Loucy (cell line): ENCODE data around the gene PPM1G.
A peak's percentile ranks its signal among the peaks of the same experiment; 100 is the strongest.

Source experiments
- H2AFZ ChIP-seq: fragments of 200-600 bp; sonication (generic); 2 replicates; pipeline ENCODE4 v1.6.0; 2016; ENCODE audit warnings: antibody characterized with exemption, mild to moderate bottlenecking, low read length, moderate library complexity
- H3F3A ChIP-seq: fragments of 200-600 bp; 2 replicates; pipeline ENCODE4 v1.6.0; 2016; ENCODE audit warnings: antibody characterized with exemption, low read depth, mild to moderate bottlenecking
- H3K27me3 ChIP-seq: fragments of 200-600 bp; sonication (generic); 2 replicates; pipeline ENCODE4 v1.6.1; 2014; ENCODE audit warnings: low read length, mild to moderate bottlenecking; ENCODE audit not compliant: insufficient read depth, poor library complexity, severe bottlenecking
- H3K36me3 ChIP-seq: fragments of 200-600 bp; sonication (generic); 2 replicates; pipeline ENCODE4 v1.6.1; 2016; ENCODE audit warnings: low read length; ENCODE audit not compliant: insufficient read depth
- H3K4me1 ChIP-seq: fragments of 200-600 bp; sonication (generic); 2 replicates; pipeline ENCODE4 v1.5.1; 2014; ENCODE audit warnings: low read length, mild to moderate bottlenecking; ENCODE audit not compliant: insufficient read depth, poor library complexity, severe bottlenecking
- H3K4me2 ChIP-seq: fragments of 200-600 bp; sonication (generic); 2 replicates; pipeline ENCODE4 v1.6.0; 2014; ENCODE audit warnings: antibody characterized with exemption, low read length, low read depth, mild to moderate bottlenecking; ENCODE audit not compliant: poor library complexity, severe bottlenecking
- H3K4me3 ChIP-seq: fragments of 200-600 bp; sonication (generic); 2 replicates; pipeline ENCODE4 v1.5.1; 2014; ENCODE audit warnings: low read length, mild to moderate bottlenecking, mixed read lengths; ENCODE audit not compliant: poor library complexity, severe bottlenecking
- H3K79me2 ChIP-seq: fragments of 200-600 bp; sonication (generic); 2 replicates; pipeline ENCODE4 v1.6.1; 2014; ENCODE audit warnings: low read length; ENCODE audit not compliant: insufficient read depth
- H3K9ac ChIP-seq: fragments of 200-600 bp; sonication (generic); 2 replicates; pipeline ENCODE4 v1.6.0; 2014; ENCODE audit warnings: mild to moderate bottlenecking, low read depth, low read length, moderate library complexity; ENCODE audit not compliant: poor library complexity, severe bottlenecking
- H3K9me2 ChIP-seq: fragments of 200-600 bp; sonication (generic); replicated peaks from 2 replicates; pipeline ENCODE4 v1.6.1; 2016; ENCODE audit warnings: low read depth, low read length, mixed read lengths
- H3K9me3 ChIP-seq: fragments of 200-600 bp; sonication (generic); 2 replicates; pipeline ENCODE4 v1.6.1; 2014; ENCODE audit warnings: mild to moderate bottlenecking, antibody characterized with exemption, low read length, low read depth; ENCODE audit not compliant: insufficient read depth
- H4K20me1 ChIP-seq: fragments of 200-600 bp; sonication (generic); 2 replicates; pipeline ENCODE4 v1.6.0; 2014; ENCODE audit warnings: antibody characterized with exemption, low read length, mild to moderate bottlenecking; ENCODE audit not compliant: insufficient read depth, poor library complexity, severe bottlenecking
- CTCF ChIP-seq: fragments of 200-600 bp; sonication (generic); conservative IDR thresholded peaks from 2 replicates; pipeline ENCODE4 v1.5.1; 2014; ENCODE audit warnings: mild to moderate bottlenecking, antibody characterized with exemption, low read length
- EZH2phosphoT487 ChIP-seq: fragments of 200-600 bp; IDR thresholded peaks from 2 replicates; pipeline ENCODE4 v1.6.1; 2018; ENCODE audit warnings: antibody characterized with exemption, mild to moderate bottlenecking, moderate library complexity, borderline replicate concordance

PPM1G gene

GRCh38 chr2:27407798-27408491 lies 1.4 kb downstream of the PPM1G start:
- Histone ChIP-seq H3K9ac (peak overlapping the region; percentile 79), H3K27me3 (no peaks in the 10 kb centered on the region), H3K9me2 (no peaks in the 10 kb centered on the region), H3K4me1 (peaks cover 45% of the 10 kb centered on the region), H3F3A (no peaks in the 10 kb centered on the region), H2AFZ (no peak overlapping the region), H3K79me2 (peaks cover 65% of the 10 kb centered on the region), H3K36me3 (no peaks in the 10 kb centered on the region), H3K4me2 (peak overlapping the region; percentile 85), H3K4me3 (peak overlapping the region; percentile 99), H3K9me3 (no peaks in the 10 kb centered on the region), H4K20me1 (peaks cover 58% of the 10 kb centered on the region)
- peak; percentile 49 for TF ChIP-seq CTCF
- no peak for TF ChIP-seq EZH2phosphoT487

GRCh38 chr2:27400348-27401135 lies 8.8 kb downstream of the PPM1G start:
- no peaks in the 10 kb centered on the region for H3K9me3 ChIP-seq
- H3K9ac ChIP-seq: no peak overlapping the region
- H3K4me3 ChIP-seq: no peak overlapping the region
- TF ChIP-seq EZH2phosphoT487: no peak
- no peak for TF ChIP-seq CTCF
- H3F3A ChIP-seq: no peaks in the 10 kb centered on the region
- H3K9me2 ChIP-seq: no peaks in the 10 kb centered on the region
- H3K27me3 ChIP-seq: no peaks in the 10 kb centered on the region
- peaks cover 98% of the 10 kb centered on the region for H3K79me2 ChIP-seq
- H3K36me3 ChIP-seq: 0 out of 2 replicates have a peak, but pooled peaks cover 6% of the 10 kb centered on the region
- no peak overlapping the region for H2AFZ ChIP-seq
- peaks cover 25% of the 10 kb centered on the region for H3K4me1 ChIP-seq
- peaks cover 84% of the 10 kb centered on the region for H4K20me1 ChIP-seq
- H3K4me2 ChIP-seq: peak overlapping the region; percentile 36

- Histone ChIP-seq H3K9me3 (no peaks in the 10 kb centered on the region), H3K9ac (no peak overlapping the region), H3F3A (no peaks in the 10 kb centered on the region), H3K36me3 (0 out of 2 replicates have a peak, but pooled peaks cover 6% of the 10 kb centered on the region), H3K4me1 (peaks cover 20% of the 10 kb centered on the region), H4K20me1 (peaks cover 73% of the 10 kb centered on the region), H3K79me2 (peaks cover 98% of the 10 kb centered on the region), H3K4me3 (no peak overlapping the region), H3K4me2 (peak overlapping the region; percentile 10), H3K27me3 (no peaks in the 10 kb centered on the region), H3K9me2 (no peaks in the 10 kb centered on the region), H2AFZ (no peak overlapping the region)
- TF ChIP-seq EZH2phosphoT487 (no peak), CTCF (no peak)
These were observed 10.4 kb downstream of the PPM1G start for GRCh38 chr2:27398962-27399361.
